Pulmonary artery endothelial cell (primary cell): ENCODE data around the gene MYCBP2. TPM values are rescaled to one million over a fixed set of nuclear protein-coding genes. Genes with fewer than 3 reads are reported as not detected.
"Not testable (repeated sequence)": the region's sequence is repeated elsewhere in the genome, so short reads cannot be mapped to it uniquely, and the experiment has no call there.

ENCODE experiments used
- DNase-seq: peaks from one replicate; pipeline ENCODE4 v3.0.0-alpha.2; 2011; ENCODE audit warnings: low read depth, low spot score
- total RNA-seq: library from RNA; depleted of rRNA; stranded (reverse); fragments of >200 nt; gene quantifications from 2 replicates; pipeline ENCODE4 v1.2.3, GENCODE V29; 2014

The MYCBP2 gene, protein sequence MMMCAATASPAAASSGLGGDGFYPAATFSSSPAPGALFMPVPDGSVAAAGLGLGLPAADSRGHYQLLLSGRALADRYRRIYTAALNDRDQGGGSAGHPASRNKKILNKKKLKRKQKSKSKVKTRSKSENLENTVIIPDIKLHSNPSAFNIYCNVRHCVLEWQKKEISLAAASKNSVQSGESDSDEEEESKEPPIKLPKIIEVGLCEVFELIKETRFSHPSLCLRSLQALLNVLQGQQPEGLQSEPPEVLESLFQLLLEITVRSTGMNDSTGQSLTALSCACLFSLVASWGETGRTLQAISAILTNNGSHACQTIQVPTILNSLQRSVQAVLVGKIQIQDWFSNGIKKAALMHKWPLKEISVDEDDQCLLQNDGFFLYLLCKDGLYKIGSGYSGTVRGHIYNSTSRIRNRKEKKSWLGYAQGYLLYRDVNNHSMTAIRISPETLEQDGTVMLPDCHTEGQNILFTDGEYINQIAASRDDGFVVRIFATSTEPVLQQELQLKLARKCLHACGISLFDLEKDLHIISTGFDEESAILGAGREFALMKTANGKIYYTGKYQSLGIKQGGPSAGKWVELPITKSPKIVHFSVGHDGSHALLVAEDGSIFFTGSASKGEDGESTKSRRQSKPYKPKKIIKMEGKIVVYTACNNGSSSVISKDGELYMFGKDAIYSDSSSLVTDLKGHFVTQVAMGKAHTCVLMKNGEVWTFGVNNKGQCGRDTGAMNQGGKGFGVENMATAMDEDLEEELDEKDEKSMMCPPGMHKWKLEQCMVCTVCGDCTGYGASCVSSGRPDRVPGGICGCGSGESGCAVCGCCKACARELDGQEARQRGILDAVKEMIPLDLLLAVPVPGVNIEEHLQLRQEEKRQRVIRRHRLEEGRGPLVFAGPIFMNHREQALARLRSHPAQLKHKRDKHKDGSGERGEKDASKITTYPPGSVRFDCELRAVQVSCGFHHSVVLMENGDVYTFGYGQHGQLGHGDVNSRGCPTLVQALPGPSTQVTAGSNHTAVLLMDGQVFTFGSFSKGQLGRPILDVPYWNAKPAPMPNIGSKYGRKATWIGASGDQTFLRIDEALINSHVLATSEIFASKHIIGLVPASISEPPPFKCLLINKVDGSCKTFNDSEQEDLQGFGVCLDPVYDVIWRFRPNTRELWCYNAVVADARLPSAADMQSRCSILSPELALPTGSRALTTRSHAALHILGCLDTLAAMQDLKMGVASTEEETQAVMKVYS (N-terminal part only)
- 73.4 and 103 TPM in 2 replicates for total RNA-seq

DNA sequence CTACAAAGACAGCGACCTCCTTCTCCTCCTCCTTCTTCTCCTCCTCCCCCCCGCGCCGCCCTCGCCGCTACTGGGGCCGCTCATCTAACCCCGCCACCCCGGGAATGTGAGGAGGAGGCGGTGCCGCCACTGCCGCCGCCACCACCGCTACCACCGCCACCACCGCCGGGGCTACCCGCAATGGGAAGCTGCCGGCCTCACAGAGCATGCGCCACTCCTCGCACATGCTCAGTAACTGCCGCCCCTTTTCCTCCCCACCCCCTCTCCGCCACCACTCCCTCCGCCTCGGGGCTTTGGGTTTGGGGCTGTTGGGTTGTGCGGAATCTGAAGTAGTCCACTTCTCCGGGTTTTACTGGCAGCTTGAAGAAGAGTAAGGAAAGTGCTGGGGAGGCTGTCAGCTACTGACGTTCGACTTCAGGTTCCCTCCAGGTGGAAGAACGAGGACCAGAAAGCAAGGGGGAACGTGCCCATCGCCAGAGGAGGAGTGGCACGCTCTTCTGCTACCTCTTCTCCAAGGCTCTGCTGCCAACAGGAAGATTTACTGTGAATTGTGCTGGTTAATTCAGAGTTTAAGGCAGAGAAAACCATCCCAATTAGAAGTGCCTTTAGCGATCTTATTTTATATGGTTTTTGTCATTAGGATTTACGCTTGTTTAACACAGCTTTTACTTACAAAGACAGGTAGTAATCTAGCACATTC lies at the start of gene MYCBP2:
TSS of gene MYCBP2 (minus strand) at position 190 of the 700 bp plus-strand sequence. CDS start 319 bp downstream, outside the sequence.
- DNase-seq = peak; percentile 97

- no peak for DNase-seq
Measured at GRCh38 chr13:77375560-77376108, 48.7 kb upstream of the MYCBP2 start.

- no peak for DNase-seq
Measured at GRCh38 chr13:77374786-77375185, 47.9 kb upstream of the MYCBP2 start.

DNA sequence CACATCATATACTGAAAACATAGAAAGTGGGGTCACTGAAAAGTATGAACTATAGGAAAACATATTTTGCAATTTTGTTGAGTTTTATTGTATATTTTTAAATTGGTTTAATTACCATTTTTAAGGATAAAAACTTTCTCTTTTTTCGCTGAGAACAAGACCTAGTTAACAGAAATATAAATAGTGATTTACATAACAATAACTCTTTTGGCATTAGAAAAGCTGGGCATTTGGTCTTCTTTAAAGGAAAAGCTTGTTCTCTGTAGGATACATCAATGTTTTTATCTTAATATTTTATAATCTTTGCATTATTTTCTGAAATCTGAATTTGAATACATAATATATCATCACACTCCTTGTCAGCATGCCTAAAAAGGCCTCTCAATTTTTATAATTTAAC lies 47.4 kb upstream of the MYCBP2 start:
- no peak for DNase-seq

- DNase-seq = no peak
Measured at GRCh38 chr13:77373502-77373901, 46.6 kb upstream of the MYCBP2 start.

DNA sequence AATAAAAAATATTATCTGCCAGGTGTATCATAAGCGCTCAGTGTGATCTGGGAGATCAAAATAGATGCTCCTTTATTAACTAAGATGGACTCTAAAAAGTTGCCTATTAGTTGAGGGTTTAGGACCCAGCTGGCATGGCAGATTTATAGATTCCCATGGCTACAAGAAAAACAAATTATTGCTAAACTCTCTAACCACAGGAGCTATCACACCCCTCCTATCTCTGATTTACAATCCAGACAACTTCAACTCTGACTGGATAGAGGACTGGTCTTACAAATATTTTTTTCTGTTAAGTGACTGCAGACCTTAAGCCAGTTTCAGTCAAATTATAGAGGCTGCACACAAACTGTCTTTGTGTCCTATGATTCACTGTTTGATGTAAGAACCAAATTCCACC lies 45.4 kb upstream of the MYCBP2 start:
- no peak for DNase-seq

DNA sequence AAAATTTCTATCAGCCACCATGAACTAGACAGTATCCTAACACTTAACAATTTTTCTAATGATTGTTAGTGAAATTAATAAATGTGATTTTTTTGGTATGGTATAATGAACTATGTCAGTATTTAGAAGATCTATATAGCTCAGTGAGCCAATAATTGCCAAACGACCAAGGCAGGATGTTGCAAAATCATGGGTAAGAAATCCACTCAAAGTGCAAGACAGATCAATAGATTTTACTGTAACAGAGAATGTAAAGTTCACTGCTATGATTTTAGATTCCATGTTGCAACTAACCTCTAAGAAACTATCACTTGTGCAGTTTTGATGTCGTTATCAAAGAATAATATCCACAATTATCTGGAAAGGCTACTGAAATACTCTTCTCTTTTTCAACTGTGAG lies 44.0 kb upstream of the MYCBP2 start:
- no peak for DNase-seq

GRCh38 chr13:77362166-77362565 lies 35.3 kb upstream of the MYCBP2 start:
- no peak for DNase-seq

GRCh38 chr13:77360032-77360685 lies 33.3 kb upstream of the MYCBP2 start:
- no peak for DNase-seq

- no peak for DNase-seq
Measured at GRCh38 chr13:77359171-77359570, 32.3 kb upstream of the MYCBP2 start.

DNA sequence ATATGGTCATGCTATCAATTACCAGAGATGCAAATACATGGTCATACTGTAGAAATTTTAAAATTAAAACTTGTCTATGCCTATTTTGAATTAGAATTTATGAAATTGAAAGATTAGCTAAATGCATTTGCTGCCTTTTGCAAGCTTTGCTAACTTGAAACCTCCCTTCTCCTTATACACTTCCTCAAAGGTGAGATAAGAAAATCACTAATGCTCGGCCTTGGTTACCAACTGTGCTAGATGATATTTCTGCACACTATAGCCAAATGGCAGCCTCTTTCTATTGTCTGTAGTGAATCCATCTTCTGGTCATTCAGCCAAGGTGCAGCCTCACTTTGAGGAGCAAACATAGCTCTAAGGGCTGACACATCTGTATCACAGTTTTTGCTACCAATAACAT lies 31.1 kb upstream of the MYCBP2 start:
- DNase-seq = no peak

DNA sequence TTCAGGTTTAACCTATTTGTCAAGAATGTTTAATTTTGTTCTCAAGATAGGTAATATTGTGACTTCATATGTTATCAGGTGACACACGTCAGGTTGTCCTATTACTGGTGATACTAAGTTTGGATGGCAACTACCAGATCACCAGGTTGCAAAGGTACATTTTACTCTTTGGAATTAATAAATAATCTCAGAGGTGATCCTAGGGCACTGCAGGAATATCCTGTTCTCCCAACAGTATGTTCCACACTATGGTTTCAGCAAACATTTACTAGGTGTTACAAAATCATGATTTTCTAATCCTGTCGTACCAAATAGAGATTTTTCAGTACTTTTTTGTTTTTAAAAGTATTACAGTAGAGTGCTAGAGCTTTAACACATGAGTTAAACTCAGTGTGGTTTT lies 29.3 kb upstream of the MYCBP2 start:
- no peak for DNase-seq

GRCh38 chr13:77353995-77354394 lies 27.1 kb upstream of the MYCBP2 start:
- no peak for DNase-seq

DNA sequence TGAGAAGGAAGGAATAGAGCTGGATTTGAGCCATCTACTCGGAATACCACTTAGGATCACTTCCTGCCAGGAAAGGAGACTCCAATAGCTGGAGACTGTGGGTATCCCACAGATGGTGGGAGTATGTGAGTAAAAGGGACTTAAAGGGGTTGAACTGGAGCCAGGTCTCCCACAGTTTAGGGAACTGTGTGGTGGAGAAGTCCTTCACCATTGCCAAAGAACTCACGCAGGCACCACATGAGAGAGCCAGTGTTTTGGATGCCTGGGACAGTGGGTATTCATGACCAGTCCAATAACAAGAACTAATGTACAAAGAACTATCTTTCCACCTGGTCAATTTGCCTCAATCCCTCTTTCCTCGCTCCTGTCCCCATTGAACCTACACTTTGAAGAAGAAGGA lies 24.4 kb upstream of the MYCBP2 start:
- DNase-seq = no peak

- no peak for DNase-seq
Measured at GRCh38 chr13:77350811-77351210, 23.9 kb upstream of the MYCBP2 start.

GRCh38 chr13:77349365-77349764 lies 22.5 kb upstream of the MYCBP2 start:
- DNase-seq = no peak

DNA sequence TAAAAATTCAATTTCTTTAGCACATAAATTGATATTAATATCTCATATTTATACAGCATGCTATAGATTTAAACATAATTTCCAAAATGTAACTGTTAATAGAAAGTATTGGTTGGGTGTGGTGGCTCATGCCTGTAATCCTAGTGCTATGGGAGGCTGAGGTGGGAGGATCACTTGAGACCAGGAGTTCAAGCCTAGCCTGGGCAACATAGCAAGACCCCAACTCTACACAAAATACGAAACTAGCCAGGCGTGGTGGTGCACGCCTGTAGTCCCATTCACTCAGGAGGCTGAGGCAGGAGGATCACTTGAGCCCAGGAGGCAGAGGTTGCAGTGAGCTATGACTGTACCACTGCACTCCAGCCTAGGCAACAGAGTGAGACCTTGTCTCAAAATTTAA lies 20.5 kb upstream of the MYCBP2 start:
- DNase-seq = not testable (repeated sequence)

- DNase-seq = no peak
Measured at GRCh38 chr13:77345150-77345780, 18.4 kb upstream of the MYCBP2 start.

DNA sequence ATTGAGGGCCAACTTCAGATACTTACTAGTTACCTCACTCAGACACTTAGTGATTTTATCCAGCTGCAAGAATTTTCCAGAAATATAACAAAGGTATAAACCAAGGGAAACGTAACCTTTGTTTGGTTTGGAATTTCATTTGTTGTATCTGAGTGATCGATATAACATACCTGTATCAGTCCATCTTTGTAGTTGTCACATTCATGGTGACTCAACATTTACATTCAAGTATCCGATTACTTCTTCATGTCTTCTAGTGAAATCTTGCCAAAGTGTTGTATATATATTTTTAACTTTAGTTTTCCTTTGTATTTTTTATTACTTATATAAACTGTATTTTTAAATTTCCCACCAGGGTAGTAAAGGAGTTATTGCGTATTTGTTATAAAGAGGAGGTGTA lies 16.9 kb upstream of the MYCBP2 start:
- no peak for DNase-seq

GRCh38 chr13:77339408-77339807 lies 12.5 kb upstream of the MYCBP2 start:
- DNase-seq = no peak
